Measurements from ENCODE around the gene ZNF383. TPM values are rescaled to one million over a fixed set of nuclear protein-coding genes. Genes with fewer than 3 reads are reported as not detected.
"Not testable (repeated sequence)": the region's sequence is repeated elsewhere in the genome, so short reads cannot be mapped to it uniquely, and the experiment has no call there.

The ZNF383 gene
- polyA plus RNA-seq, 3 donors, result 2.8 to 4.2 (median 3.5) TPM

GRCh38 chr19:37267005-37267404 is 49.0 kb downstream of the ZNF383 start:
- H3K9me3 ChIP-seq (replicated peaks in 1 of 2; ENCODE audit: control insufficient read depth in 1 of 2, insufficient read depth in 1 of 2, low read length in 2 of 2), result peaks cover 10 to 17% of the 10 kb centered on the region in 2 donors
- H3K4me1 ChIP-seq (ENCODE audit: control insufficient read depth in 1 of 2, insufficient read depth in 2 of 2, low read length in 2 of 2); H4K20me1 ChIP-seq (ENCODE audit: insufficient read depth, low read length); H3K27me3 ChIP-seq (ENCODE audit: control insufficient read depth in 2 of 2, insufficient read depth in 2 of 2, low read length in 2 of 2); H3K36me3 Mint-ChIP-seq; H3K4me1 Mint-ChIP-seq; H2AFZ ChIP-seq (ENCODE audit: insufficient read depth, low read depth, low read length, poor library complexity, severe bottlenecking); H3K4me3 Mint-ChIP-seq; H3K27ac Mint-ChIP-seq; H3K27me3 Mint-ChIP-seq (ENCODE audit: low read depth in 3 of 3); H3K4me2 ChIP-seq (replicated peaks; ENCODE audit: extremely low read depth, low read length, poor library complexity, severe bottlenecking); H3K9ac ChIP-seq (ENCODE audit: insufficient read depth, low read length, poor library complexity, severe bottlenecking); H3K27ac ChIP-seq (ENCODE audit: low read depth in 1 of 2, low read length in 2 of 2); intact Hi-C loops (cut with micrococcal nuclease); H3K79me2 ChIP-seq (ENCODE audit: insufficient read depth, low read length); H3K4me3 ChIP-seq (replicated peaks in 1 of 3; ENCODE audit: low read depth in 2 of 3, low read length in 3 of 3); DNase-seq; H3K36me3 ChIP-seq (replicated peaks in 1 of 2; ENCODE audit: control insufficient read depth in 1 of 2, insufficient read depth in 2 of 2, low read length in 2 of 2): not testable (repeated sequence)
- WGBS (ENCODE audit: insufficient coverage), result no CpG with 5 or more reads among the region's 12 CpGs
- H3K9me3 Mint-ChIP-seq, result peaks cover 14 to 39% (median 31%) of the 10 kb centered on the region in 7 donors

GRCh38 chr19:37267755-37268154 is 49.7 kb downstream of the ZNF383 start:
- H3K4me3 ChIP-seq (replicated peaks in 1 of 3; ENCODE audit: low read depth in 2 of 3, low read length in 3 of 3); H3K79me2 ChIP-seq (ENCODE audit: insufficient read depth, low read length); H3K4me2 ChIP-seq (replicated peaks; ENCODE audit: extremely low read depth, low read length, poor library complexity, severe bottlenecking); H4K20me1 ChIP-seq (ENCODE audit: insufficient read depth, low read length); H3K27ac ChIP-seq (ENCODE audit: low read depth in 1 of 2, low read length in 2 of 2); H3K4me3 Mint-ChIP-seq; H3K27me3 Mint-ChIP-seq (ENCODE audit: low read depth in 3 of 3); H3K36me3 Mint-ChIP-seq; H3K4me1 Mint-ChIP-seq; H3K27ac Mint-ChIP-seq; H3K9ac ChIP-seq (ENCODE audit: insufficient read depth, low read length, poor library complexity, severe bottlenecking); H3K4me1 ChIP-seq (ENCODE audit: control insufficient read depth in 1 of 2, insufficient read depth in 2 of 2, low read length in 2 of 2); H3K27me3 ChIP-seq (ENCODE audit: control insufficient read depth in 2 of 2, insufficient read depth in 2 of 2, low read length in 2 of 2); intact Hi-C loops (cut with micrococcal nuclease); H2AFZ ChIP-seq (ENCODE audit: insufficient read depth, low read depth, low read length, poor library complexity, severe bottlenecking); DNase-seq; H3K36me3 ChIP-seq (replicated peaks in 1 of 2; ENCODE audit: control insufficient read depth in 1 of 2, insufficient read depth in 2 of 2, low read length in 2 of 2): not testable (repeated sequence)
- H3K9me3 Mint-ChIP-seq, result peaks cover 11 to 36% (median 28%) of the 10 kb centered on the region in 7 donors
- 91% methylated on average over 4 of the region's 4 CpGs for WGBS (ENCODE audit: insufficient coverage)
- H3K9me3 ChIP-seq (replicated peaks in 1 of 2; ENCODE audit: control insufficient read depth in 1 of 2, insufficient read depth in 1 of 2, low read length in 2 of 2), result peaks cover 4 to 17% of the 10 kb centered on the region in 2 donors

- H3K27ac ChIP-seq (ENCODE audit: low read depth in 1 of 2, low read length in 2 of 2); intact Hi-C loops (cut with micrococcal nuclease); H3K27me3 Mint-ChIP-seq (ENCODE audit: low read depth in 3 of 3); H3K4me1 Mint-ChIP-seq; H3K9ac ChIP-seq (ENCODE audit: insufficient read depth, low read length, poor library complexity, severe bottlenecking); H3K27ac Mint-ChIP-seq; H3K79me2 ChIP-seq (ENCODE audit: insufficient read depth, low read length); DNase-seq; H3K36me3 ChIP-seq (replicated peaks in 1 of 2; ENCODE audit: control insufficient read depth in 1 of 2, insufficient read depth in 2 of 2, low read length in 2 of 2); H3K4me1 ChIP-seq (ENCODE audit: control insufficient read depth in 1 of 2, insufficient read depth in 2 of 2, low read length in 2 of 2); H3K36me3 Mint-ChIP-seq; H3K27me3 ChIP-seq (ENCODE audit: control insufficient read depth in 2 of 2, insufficient read depth in 2 of 2, low read length in 2 of 2); H3K4me3 ChIP-seq (replicated peaks in 1 of 3; ENCODE audit: low read depth in 2 of 3, low read length in 3 of 3); H3K4me2 ChIP-seq (replicated peaks; ENCODE audit: extremely low read depth, low read length, poor library complexity, severe bottlenecking); H2AFZ ChIP-seq (ENCODE audit: insufficient read depth, low read depth, low read length, poor library complexity, severe bottlenecking); H3K4me3 Mint-ChIP-seq; H3K9me3 ChIP-seq (replicated peaks in 1 of 2; ENCODE audit: control insufficient read depth in 1 of 2, insufficient read depth in 1 of 2, low read length in 2 of 2); H4K20me1 ChIP-seq (ENCODE audit: insufficient read depth, low read length): not testable (repeated sequence)
- H3K9me3 Mint-ChIP-seq, result peaks cover 0 to 11% (median 6%) of the 10 kb centered on the region in 7 donors
- 100% methylated on average over 6 of the region's 30 CpGs for WGBS (ENCODE audit: insufficient coverage)
Observed at GRCh38 chr19:37280656-37281055, 62.6 kb downstream of the ZNF383 start.

GRCh38 chr19:37284020-37284419 is 66.0 kb downstream of the ZNF383 start:
- H2AFZ ChIP-seq (ENCODE audit: insufficient read depth, low read depth, low read length, poor library complexity, severe bottlenecking); DNase-seq; H3K27ac Mint-ChIP-seq; H3K4me1 Mint-ChIP-seq; H3K27ac ChIP-seq (ENCODE audit: low read depth in 1 of 2, low read length in 2 of 2); H3K4me3 Mint-ChIP-seq; H3K4me2 ChIP-seq (replicated peaks; ENCODE audit: extremely low read depth, low read length, poor library complexity, severe bottlenecking); H3K36me3 ChIP-seq (replicated peaks in 1 of 2; ENCODE audit: control insufficient read depth in 1 of 2, insufficient read depth in 2 of 2, low read length in 2 of 2); H3K27me3 ChIP-seq (ENCODE audit: control insufficient read depth in 2 of 2, insufficient read depth in 2 of 2, low read length in 2 of 2); H3K4me3 ChIP-seq (replicated peaks in 1 of 3; ENCODE audit: low read depth in 2 of 3, low read length in 3 of 3); H3K4me1 ChIP-seq (ENCODE audit: control insufficient read depth in 1 of 2, insufficient read depth in 2 of 2, low read length in 2 of 2); H3K27me3 Mint-ChIP-seq (ENCODE audit: low read depth in 3 of 3); H3K79me2 ChIP-seq (ENCODE audit: insufficient read depth, low read length); H3K36me3 Mint-ChIP-seq; H3K9ac ChIP-seq (ENCODE audit: insufficient read depth, low read length, poor library complexity, severe bottlenecking); H3K9me3 ChIP-seq (replicated peaks in 1 of 2; ENCODE audit: control insufficient read depth in 1 of 2, insufficient read depth in 1 of 2, low read length in 2 of 2); H4K20me1 ChIP-seq (ENCODE audit: insufficient read depth, low read length); intact Hi-C loops (cut with micrococcal nuclease): not testable (repeated sequence)
- peaks cover 0 to 11% (median 6%) of the 10 kb centered on the region in 7 donors for H3K9me3 Mint-ChIP-seq
- no CpG with 5 or more reads among the region's 37 CpGs for WGBS (ENCODE audit: insufficient coverage)

Data from CD14-positive monocyte (primary cell).